Nucleus accumbens (tissue), 56 donors: ENCODE measurements around the gene PDE6C.

Experiments
- DNase-seq, 56 donors: peaks; one replicate each; lab custom pipeline; 2025; lab: John Stamatoyannopoulos, UW

Gene PDE6C

DNA sequence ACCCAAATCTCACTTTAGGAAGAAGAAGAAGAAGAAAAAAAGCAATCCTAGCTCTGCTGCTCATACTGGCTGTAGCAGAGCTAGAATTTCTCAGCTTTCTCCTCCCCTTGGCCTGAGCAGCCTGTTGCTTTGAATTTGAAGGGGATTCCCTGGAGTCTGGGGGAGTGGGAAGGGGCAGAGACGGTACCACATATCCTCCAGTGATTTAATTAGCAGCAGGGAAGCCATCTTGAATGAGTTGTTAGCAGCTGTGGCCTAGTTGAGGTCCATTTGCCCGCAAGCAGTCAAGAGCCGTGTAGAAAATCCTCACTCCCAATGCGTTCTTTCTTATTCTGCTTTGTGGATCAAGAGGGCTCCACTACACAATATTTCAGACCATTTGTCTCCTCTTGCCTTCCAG is 16.5 kb downstream of the PDE6C start:
- no peak for DNase-seq

DNA sequence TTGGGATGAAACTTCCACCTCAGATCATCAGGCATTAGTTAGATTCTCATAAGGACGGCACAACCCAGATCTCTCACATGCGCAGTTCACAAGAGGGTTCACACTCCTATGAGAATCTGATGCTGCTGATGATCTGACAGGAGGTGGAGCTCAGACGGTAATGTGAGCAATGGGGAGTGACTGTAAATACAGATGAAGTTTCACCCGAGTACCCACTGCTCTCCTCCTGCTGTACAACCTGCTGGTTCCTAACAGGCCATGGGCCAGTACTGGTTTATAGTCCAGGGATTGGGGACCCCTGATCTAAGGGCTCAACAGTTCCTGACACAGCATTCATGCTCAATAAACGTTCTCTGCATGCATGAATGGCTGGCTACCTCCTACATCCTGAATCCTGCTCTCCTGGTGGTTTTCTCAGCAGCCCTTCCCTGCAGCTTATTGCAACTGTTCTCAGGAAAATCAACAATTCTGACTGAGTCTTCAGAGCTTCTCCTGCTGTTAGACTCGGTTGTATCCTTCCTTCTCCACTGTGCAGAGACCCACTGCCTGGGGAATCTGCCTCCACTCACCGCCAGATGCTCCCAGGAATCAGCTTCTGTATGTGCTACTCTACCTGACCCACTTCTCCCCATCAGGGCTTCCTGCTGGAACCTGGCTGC is 17.4 kb downstream of the PDE6C start:
- DNase-seq = no peak

DNA sequence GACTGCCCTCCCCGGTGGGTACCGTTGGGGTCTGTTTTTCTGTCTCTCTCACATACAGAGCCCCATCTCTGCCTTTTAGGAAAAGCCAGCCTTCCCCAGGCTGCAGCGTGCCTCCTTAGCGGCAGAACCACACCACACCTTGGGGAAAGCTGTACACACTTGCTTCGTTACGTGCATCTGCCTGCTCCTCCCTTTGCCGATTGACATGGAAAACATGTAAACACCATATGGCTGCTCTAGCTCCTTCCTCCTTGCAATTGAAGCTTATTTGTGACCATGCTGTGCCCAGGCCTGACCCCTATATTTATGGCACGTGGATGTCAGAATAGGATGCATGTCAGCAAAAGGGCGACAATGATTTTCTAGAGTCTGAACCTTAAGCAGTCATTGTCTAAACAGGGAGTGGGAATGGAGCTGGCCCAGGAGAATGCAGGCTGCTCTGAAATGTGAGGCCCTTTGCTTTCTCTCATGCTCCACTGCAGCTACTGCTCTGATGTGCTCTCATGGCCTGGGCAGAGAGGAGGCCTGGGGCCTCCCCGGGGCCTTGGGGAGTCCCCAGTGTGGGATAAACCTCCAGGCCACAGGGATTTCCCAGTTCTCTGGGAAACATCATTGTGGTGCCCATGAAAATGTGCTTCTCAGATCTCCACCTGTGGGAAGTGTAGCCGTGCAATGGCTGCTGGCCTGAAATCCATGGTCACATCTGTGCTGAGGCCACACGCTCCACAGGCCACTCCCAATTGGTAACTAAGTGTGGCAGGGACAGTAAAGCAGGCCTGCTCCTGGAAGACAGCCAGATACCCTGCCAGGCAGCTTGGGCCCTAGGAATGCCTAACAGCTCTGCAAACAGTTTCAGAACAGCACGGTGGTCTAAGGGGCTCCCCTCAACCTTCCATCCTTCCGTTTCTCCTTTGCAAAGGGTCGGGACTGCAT is 18.6 kb downstream of the PDE6C start:
- DNase-seq = no peak

DNA sequence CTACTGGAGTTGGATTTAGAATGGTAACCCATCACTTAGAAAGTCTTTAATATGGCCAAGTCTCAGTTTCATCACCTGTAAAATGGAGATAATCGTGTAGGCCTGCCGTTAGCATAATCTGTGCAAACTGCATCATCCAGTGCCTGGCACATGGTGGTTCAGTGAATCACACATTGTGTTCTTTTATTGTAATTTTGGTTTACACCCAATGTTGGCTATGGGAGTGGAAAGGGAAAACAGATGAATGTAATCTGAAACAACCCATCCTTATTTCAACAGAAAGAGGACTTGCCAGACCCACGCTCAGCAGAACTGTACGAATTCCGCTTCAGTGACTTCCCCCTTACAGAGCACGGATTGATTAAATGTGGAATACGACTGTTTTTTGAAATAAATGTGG is 27.5 kb downstream of the PDE6C start:
- DNase-seq = no peak

DNA sequence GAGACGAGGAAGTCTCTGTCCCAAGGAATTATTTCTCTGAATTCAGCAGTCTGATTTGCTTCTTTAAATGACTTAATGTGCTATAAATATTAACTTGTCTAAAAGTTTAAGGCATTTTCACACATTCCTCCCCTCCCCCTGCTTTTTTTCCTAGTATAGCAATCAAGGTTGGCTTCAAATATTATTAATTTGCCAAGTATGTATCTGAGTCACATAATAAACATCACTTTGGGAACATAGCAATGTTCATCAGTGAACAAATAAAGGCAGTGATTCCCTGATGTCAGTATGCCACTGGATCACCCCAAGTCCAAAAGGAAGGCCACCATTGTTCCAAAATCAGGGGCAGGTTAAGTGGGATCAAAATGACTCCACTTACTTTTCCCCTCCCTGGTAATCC is 40.5 kb downstream of the PDE6C start:
- no peak for DNase-seq

DNA sequence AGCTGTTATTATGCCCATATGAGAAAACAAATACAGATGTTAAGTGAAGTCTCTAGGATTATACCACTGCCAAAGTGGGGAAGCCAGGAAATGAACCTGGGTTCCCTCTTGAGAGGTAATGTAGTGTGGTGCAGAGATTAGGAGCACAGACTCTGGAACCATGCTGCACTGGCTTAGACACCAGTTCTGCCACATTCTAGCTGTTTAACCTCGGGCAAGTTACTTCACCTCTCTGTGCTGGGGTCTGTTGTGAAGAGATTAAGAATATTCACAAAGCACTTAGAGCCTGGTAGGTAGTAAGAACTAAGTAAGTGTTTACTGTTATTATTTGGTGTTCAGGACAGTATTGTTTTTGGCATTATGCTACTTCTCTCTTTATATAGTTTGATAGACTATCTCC is 41.9 kb downstream of the PDE6C start:
- no peak for DNase-seq

DNA sequence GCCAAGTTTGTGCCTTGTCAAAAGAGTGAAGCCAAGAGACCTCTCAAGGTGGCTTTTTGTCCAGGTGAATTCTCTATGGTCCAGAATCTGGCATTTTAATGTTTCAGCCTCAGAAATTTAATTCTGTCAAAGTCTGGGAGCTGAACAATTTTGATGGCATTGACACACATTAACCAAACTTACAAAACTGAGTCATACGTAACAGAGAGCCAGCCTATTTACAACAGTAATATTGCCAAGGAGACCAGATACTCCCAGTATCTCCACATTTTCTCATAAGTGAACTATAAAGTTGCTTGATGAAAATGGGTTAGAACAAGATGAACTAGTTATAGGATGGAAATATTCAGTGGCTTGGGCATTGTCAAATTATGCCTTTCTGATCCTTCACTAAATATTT is 43.8 kb downstream of the PDE6C start:
- DNase-seq = no peak

DNA sequence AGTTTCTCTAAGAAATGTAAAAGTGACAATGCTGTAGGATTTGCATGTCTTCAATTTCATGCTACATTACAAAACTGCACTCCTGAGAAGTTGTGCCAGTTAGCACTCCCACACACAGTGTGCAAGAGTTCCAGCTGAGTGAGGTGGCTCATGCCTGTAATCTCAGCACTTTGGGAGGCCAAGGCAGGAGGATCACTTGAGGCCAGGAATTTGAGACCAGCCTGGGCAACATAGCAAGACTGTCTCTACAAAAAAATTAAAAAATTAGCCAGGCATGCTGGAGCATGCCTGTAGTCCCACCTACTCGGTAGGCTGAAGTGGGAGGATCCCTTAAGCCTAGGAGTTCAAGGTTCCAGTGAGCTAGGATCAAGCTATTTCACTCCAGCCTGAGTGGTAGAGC is 45.4 kb downstream of the PDE6C start:
- DNase-seq = no peak

DNA sequence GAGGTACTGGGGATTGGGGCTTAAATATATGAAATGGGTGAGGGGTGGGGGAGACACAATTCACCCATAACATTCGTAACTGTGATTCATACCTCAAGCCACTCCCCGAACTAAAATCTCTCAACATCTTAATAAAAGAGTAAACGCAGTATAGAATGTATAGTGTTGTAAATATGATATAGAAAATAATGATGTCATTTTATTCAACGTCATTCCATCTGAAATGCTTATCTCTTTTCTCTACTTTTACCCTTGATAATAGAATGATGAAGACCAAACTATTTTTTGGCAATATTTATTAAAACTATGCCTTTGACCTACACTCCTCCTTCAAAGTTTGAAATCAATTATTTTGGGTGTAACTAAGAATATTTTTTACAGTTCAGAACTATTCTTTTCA is 53.7 kb downstream of the PDE6C start:
- DNase-seq = no peak

DNA sequence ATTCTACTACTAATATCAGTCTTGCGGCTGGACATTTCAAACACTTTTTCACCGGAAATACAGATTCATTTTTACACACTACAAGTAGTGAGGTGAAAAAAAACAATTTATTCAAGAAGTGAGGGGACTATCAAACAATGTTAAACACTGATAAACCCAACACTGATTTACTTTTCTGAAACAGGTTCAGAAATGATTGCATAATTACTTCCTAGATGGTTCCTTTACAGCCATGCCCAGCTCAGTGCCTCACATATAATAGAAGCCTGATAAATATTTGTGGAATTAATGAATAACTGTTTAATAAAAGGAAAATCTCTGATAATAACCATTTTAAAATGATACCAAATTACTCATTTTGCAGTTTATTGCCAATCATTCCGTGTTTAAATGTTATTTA is 55.5 kb downstream of the PDE6C start:
- DNase-seq = no peak

DNA sequence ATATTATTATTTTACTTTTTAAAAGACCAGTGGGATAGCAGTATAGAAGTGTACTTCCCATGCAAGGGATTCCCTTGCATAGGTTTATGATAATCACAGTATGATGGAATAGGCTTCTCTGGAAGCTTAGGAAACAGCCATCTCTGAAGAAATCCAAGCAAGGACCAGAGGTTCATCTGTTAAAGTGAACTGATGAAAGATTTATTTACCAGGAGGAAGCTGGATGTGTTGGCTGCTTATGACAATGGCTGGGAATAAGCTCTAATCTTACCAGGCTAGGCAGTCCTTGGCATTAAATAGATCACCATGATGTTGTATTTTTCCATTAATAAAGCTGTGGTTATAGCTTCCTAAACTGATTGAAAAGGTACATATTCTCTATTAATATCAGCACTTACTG is 58.0 kb downstream of the PDE6C start:
- DNase-seq = no peak

DNA sequence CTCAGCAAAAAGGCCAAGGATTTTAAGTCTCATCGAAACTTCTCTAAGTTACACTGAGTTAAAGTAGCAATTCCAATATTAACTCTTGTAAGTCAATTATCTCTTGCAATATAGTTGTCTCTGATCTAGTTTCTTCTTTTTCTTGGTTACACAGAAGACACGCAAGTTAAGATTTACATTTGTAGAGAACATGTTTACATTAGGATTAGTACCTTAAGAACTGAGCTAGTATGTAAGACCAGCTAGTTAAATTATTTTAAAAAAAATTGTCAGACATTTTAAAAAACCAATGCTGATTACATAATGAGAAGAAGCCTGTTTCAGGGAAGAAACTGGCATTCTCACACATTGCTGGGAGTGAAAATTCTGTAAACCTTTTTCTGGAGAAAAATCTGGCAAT is 58.7 kb downstream of the PDE6C start:
- DNase-seq = no peak

DNA sequence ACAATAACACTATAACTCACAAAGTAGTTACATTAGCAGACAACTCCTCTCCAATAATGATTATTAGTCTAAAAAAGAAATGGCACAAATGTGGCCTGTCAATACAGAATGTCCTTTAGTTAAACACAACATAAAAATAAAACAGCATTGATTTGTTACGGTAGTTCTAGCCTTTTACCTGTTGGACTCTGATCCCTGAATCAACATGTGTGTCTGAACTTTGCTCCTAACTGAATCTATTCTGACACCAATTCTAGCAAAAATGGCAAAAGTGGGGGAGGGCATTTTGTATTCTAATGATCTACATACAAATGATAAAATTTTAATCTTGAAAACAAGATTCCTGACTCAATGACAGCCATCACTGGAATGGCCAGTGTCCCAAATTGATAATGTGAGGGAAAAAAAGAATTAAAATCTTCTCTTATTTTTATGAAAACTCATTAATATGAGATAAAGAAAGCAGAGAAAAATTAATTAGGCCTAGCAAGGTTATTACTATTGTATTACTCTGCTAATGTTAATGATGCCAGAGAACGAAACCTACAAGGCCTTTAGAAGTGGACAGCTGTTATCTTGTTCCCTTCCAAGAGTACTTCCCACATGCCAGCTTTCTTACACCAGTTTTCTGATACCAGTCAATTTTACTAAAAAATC is 59.8 kb downstream of the PDE6C start:
- DNase-seq = no peak

DNA sequence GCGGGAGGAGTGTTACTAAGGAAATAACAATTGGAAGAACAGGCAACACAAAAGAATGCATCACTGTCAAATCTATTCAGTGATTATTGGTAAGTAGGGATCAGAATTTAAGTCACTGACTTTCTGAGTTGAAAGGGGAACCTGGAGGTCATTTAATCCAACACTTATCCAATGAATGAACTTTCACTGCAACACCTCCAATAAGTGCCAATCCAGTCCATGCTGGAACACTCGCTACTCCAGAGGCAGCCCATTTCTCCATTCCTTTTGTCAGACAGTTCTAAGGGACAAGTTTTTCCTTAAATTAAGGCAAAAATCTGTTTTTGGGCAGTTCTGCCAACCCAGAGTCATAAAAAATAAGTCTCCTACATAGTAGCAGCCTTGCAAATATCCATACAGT is 60.6 kb downstream of the PDE6C start:
- no peak for DNase-seq

DNA sequence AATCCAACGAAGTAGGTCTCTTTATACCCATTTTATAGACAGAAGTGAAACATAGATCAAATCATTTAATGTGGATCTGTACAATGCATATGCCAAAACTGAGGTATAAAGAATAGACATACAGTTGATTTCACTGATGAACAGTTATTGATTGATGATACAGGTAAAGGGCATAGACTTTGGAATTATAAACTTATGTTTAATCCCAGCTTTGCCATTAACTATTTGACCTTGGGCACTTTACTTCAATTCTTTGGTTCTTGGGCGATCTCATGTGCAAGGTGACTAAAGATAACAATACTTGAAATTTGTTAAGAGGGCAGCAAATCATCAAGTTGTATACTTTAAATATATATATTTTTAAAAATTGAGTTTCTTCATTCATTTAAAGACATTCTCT is 61.5 kb downstream of the PDE6C start:
- no peak for DNase-seq

DNA sequence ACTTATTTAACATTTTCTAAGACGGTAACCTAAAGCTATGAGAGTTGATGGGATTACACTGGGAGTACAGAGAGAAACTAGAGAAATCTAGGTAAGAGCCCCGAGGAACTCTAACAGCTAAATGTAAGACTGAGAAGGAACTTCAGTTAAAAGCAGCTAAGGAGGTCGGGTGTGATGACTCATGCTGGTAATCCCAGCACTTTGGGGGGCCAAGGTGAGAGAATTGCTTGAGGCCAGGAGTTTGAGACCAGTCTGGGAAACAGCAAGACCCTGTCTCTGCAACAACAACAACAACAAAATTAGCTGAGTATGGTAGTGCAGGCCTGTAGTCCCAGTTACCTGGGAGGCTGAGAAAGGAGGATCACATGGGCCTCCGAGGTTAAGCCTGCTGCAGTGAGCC is 66.0 kb downstream of the PDE6C start:
- DNase-seq = no peak

DNA sequence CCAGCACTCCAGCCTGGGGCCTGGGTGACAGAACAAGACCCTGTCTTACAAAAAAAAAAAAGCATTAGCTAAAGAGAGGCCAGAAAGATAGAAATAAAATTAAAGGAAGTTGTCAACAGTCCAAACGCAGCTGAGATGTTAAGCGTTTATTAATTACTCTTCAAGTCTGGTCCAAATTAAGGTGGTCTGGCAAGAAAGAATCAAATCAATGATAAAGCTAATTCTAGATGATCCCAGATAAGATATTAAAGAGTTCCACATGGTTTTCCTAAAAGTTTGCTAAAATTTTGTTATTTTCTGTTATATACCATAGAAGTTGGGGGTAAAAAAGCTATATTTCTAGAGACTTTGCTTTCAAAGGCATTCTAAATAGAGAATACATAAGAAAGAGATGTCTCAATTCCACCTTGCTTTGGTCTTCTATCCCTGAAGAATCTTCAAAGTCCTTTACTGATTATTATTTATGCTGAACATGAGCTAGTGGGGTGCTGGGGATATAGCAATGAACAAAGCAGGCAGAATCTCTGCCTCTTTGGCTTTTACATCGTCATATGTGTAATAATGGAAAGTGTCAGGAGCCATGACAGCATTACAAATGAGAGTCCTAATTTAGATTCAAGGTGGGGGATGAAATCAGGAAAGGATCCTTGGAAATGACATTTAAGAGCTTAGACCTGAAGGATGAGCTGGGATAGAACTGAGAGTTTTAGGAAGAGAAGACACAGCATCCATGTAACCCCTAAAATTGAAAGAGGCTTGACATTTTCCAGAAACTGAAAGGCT is 66.7 kb downstream of the PDE6C start:
- peak in 1 of 56 donors; percentile 29 for DNase-seq

DNA sequence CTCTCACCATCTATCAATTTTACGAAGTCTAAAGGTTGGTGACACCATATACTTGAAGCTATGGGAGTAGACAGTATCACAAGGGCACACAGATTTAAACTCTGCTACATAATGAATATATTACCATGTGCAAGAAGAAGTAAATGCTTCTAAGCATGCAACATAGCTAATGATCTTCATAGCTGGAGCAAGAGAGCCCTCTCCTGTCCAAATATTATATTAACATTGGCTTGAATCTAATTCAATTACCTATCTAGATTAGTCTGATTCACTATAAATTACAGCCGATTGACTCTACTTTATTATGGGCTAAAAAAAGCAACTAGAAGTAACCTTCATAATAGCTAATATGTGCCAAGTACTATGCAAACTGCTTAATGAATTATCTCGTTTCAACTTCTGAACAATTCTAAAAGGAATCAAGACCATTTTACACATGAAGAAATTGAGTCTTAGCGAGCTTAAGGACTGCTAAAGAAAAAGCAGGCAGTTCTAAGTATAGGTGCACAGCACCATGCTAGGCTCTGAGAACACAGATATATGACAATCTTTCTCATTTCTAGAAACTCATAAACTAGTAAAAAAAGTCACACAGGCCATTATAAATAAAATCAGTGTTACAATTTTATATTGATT is 68.2 kb downstream of the PDE6C start:
- no peak for DNase-seq

DNA sequence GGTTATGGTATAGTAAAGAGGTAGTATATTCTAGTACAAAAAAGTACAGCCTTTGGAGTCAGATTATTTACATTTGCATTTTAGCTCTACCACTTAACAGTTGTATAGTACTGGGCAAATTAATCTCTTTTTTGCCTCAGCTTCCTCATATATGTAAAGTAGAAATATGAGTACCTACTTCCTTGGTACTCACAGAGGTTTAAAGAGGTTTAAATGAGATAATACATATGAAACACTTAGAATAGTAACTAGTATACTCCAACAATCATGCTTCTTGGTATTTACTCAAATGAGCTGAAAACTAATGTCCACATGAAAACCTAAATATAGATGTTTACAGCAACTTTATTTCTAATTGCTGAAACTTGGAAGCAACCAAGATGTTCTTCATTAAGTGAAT is 75.4 kb downstream of the PDE6C start:
- no peak for DNase-seq

DNA sequence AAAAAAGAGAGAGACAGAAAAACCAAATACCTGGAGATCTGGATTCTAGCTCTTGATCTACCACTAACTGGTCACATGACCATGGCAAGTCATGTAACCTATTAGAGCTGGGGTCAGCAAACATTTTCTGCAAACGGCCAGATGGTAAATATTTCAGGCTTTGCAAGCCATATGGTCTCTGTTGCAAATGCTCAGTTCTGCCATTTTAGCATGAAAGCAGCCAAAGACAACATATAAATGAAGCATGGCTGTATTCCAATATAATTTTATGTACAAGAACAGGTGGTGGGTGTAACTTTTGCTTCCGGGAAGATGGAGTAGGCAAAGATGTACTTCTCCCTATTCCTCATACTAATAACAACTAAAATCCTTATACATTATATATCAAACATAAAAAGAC is 83.4 kb downstream of the PDE6C start:
- DNase-seq = no peak
